ENCODE measurements around the gene SORCS2. TPM values are rescaled to one million over a fixed set of nuclear protein-coding genes. Genes with fewer than 3 reads are reported as not detected.

The SORCS2 gene
- total and polyA plus RNA-seq, 9 donors, result 7.4 to 24.9 (median 13.0) TPM

- H3K36me3 ChIP-seq (ENCODE audit: control insufficient read depth, insufficient read depth, low read length), result no peaks in the 10 kb centered on the region
- H3K4me3 ChIP-seq (ENCODE audit: low read length), result no peak overlapping the region
- peaks cover 10% of the 10 kb centered on the region for H3K27me3 ChIP-seq (ENCODE audit: control insufficient read depth, insufficient read depth, low read length)
- no peak for DNase-seq
- peaks cover 12% of the 10 kb centered on the region for H3K9me3 ChIP-seq (replicated peaks; ENCODE audit: control insufficient read depth, low read depth, low read length)
- H3K4me1 ChIP-seq (ENCODE audit: control insufficient read depth, insufficient read depth, low read length), result peaks cover 27% of the 10 kb centered on the region
- H3K27ac ChIP-seq (ENCODE audit: low read length), result no peak overlapping the region
- WGBS (ENCODE audit: insufficient coverage), result 74% methylated on average over 23 of the region's 23 CpGs
These were observed 456.4 kb downstream of the SORCS2 start for GRCh38 chr4:7648544-7649395.

- H3K27ac ChIP-seq (ENCODE audit: low read length), result no peak overlapping the region
- no peaks in the 10 kb centered on the region for H3K36me3 ChIP-seq (ENCODE audit: control insufficient read depth, insufficient read depth, low read length)
- no peak for DNase-seq
- no peak overlapping the region for H3K4me3 ChIP-seq (ENCODE audit: low read length)
- H3K9me3 ChIP-seq (replicated peaks; ENCODE audit: control insufficient read depth, low read depth, low read length), result peaks cover 7% of the 10 kb centered on the region
- peaks cover 32% of the 10 kb centered on the region for H3K4me1 ChIP-seq (ENCODE audit: control insufficient read depth, insufficient read depth, low read length)
- peaks cover 8% of the 10 kb centered on the region for H3K27me3 ChIP-seq (ENCODE audit: control insufficient read depth, insufficient read depth, low read length)
- WGBS (ENCODE audit: insufficient coverage), result 80% methylated on average over 5 of the region's 5 CpGs
These were observed 457.0 kb downstream of the SORCS2 start for GRCh38 chr4:7649411-7649740.

- no peaks in the 10 kb centered on the region for H3K36me3 ChIP-seq (ENCODE audit: control insufficient read depth, insufficient read depth, low read length)
- DNase-seq, result no peak
- no peak overlapping the region for H3K4me3 ChIP-seq (ENCODE audit: low read length)
- peaks cover 12% of the 10 kb centered on the region for H3K27me3 ChIP-seq (ENCODE audit: control insufficient read depth, insufficient read depth, low read length)
- H3K4me1 ChIP-seq (ENCODE audit: control insufficient read depth, insufficient read depth, low read length), result peaks cover 32% of the 10 kb centered on the region
- no peak overlapping the region for H3K27ac ChIP-seq (ENCODE audit: low read length)
- H3K9me3 ChIP-seq (replicated peaks; ENCODE audit: control insufficient read depth, low read depth, low read length), result peaks cover 2% of the 10 kb centered on the region
- 68% methylated on average over 25 of the region's 32 CpGs for WGBS (ENCODE audit: insufficient coverage)
These were observed 457.6 kb downstream of the SORCS2 start for GRCh38 chr4:7649741-7650531.

- Histone ChIP-seq H3K36me3 (ENCODE audit: control insufficient read depth, insufficient read depth, low read length) (no peaks in the 10 kb centered on the region), H3K4me1 (ENCODE audit: control insufficient read depth, insufficient read depth, low read length) (peaks cover 32% of the 10 kb centered on the region), H3K27ac (ENCODE audit: low read length) (no peak overlapping the region), H3K9me3 (replicated peaks; ENCODE audit: control insufficient read depth, low read depth, low read length) (no peaks in the 10 kb centered on the region), H3K4me3 (ENCODE audit: low read length) (no peak overlapping the region), H3K27me3 (ENCODE audit: control insufficient read depth, insufficient read depth, low read length) (peaks cover 20% of the 10 kb centered on the region)
- DNase-seq, result no peak
- WGBS (ENCODE audit: insufficient coverage), result 35% methylated on average over 13 of the region's 22 CpGs
These were observed 458.5 kb downstream of the SORCS2 start for GRCh38 chr4:7650606-7651385.

GRCh38 chr4:7651461-7651921 lies 459.2 kb downstream of the SORCS2 start:
- H3K27me3 ChIP-seq (ENCODE audit: control insufficient read depth, insufficient read depth, low read length), result peaks cover 20% of the 10 kb centered on the region
- H3K4me3 ChIP-seq (ENCODE audit: low read length), result no peak overlapping the region
- no peak overlapping the region for H3K27ac ChIP-seq (ENCODE audit: low read length)
- H3K9me3 ChIP-seq (replicated peaks; ENCODE audit: control insufficient read depth, low read depth, low read length), result no peaks in the 10 kb centered on the region
- peak; percentile 74 for DNase-seq
- 39% methylated on average over 2 of the region's 8 CpGs for WGBS (ENCODE audit: insufficient coverage)
- H3K4me1 ChIP-seq (ENCODE audit: control insufficient read depth, insufficient read depth, low read length), result peaks cover 32% of the 10 kb centered on the region
- no peaks in the 10 kb centered on the region for H3K36me3 ChIP-seq (ENCODE audit: control insufficient read depth, insufficient read depth, low read length)

- H3K36me3 ChIP-seq (ENCODE audit: control insufficient read depth, insufficient read depth, low read length), result no peaks in the 10 kb centered on the region
- DNase-seq, result no peak
- WGBS (ENCODE audit: insufficient coverage), result 39% methylated on average over 3 of the region's 8 CpGs
- no peak overlapping the region for H3K4me3 ChIP-seq (ENCODE audit: low read length)
- H3K27me3 ChIP-seq (ENCODE audit: control insufficient read depth, insufficient read depth, low read length), result peaks cover 18% of the 10 kb centered on the region
- no peaks in the 10 kb centered on the region for H3K9me3 ChIP-seq (replicated peaks; ENCODE audit: control insufficient read depth, low read depth, low read length)
- H3K27ac ChIP-seq (ENCODE audit: low read length), result no peak overlapping the region
- H3K4me1 ChIP-seq (ENCODE audit: control insufficient read depth, insufficient read depth, low read length), result peaks cover 32% of the 10 kb centered on the region
These were observed 459.7 kb downstream of the SORCS2 start for GRCh38 chr4:7652006-7652405.

- DNase-seq, result no peak
- Histone ChIP-seq H3K27me3 (ENCODE audit: control insufficient read depth, insufficient read depth, low read length) (peaks cover 18% of the 10 kb centered on the region), H3K36me3 (ENCODE audit: control insufficient read depth, insufficient read depth, low read length) (no peaks in the 10 kb centered on the region), H3K9me3 (replicated peaks; ENCODE audit: control insufficient read depth, low read depth, low read length) (no peaks in the 10 kb centered on the region), H3K27ac (ENCODE audit: low read length) (no peak overlapping the region), H3K4me3 (ENCODE audit: low read length) (no peak overlapping the region), H3K4me1 (ENCODE audit: control insufficient read depth, insufficient read depth, low read length) (peaks cover 32% of the 10 kb centered on the region)
- 64% methylated on average over 4 of the region's 8 CpGs for WGBS (ENCODE audit: insufficient coverage)
These were observed 460.1 kb downstream of the SORCS2 start for GRCh38 chr4:7652451-7652881.

- Histone ChIP-seq H3K4me3 (ENCODE audit: low read length) (no peak overlapping the region), H3K27ac (ENCODE audit: low read length) (no peak overlapping the region), H3K4me1 (ENCODE audit: control insufficient read depth, insufficient read depth, low read length) (peaks cover 32% of the 10 kb centered on the region), H3K36me3 (ENCODE audit: control insufficient read depth, insufficient read depth, low read length) (no peaks in the 10 kb centered on the region), H3K27me3 (ENCODE audit: control insufficient read depth, insufficient read depth, low read length) (peaks cover 18% of the 10 kb centered on the region), H3K9me3 (replicated peaks; ENCODE audit: control insufficient read depth, low read depth, low read length) (no peaks in the 10 kb centered on the region)
- WGBS (ENCODE audit: insufficient coverage), result 33% methylated on average over 1 of the region's 3 CpGs
- no peak for DNase-seq
These were observed 460.6 kb downstream of the SORCS2 start for GRCh38 chr4:7652906-7653305.

- Histone ChIP-seq H3K27me3 (ENCODE audit: control insufficient read depth, insufficient read depth, low read length) (peaks cover 20% of the 10 kb centered on the region), H3K27ac (ENCODE audit: low read length) (no peak overlapping the region), H3K36me3 (ENCODE audit: control insufficient read depth, insufficient read depth, low read length) (no peaks in the 10 kb centered on the region), H3K4me3 (ENCODE audit: low read length) (no peak overlapping the region), H3K9me3 (replicated peaks; ENCODE audit: control insufficient read depth, low read depth, low read length) (no peaks in the 10 kb centered on the region), H3K4me1 (ENCODE audit: control insufficient read depth, insufficient read depth, low read length) (peaks cover 30% of the 10 kb centered on the region)
- peak; percentile 72 for DNase-seq
- 58% methylated on average over 17 of the region's 23 CpGs for WGBS (ENCODE audit: insufficient coverage)
These were observed 461.4 kb downstream of the SORCS2 start for GRCh38 chr4:7653510-7654369.
